ENCODE results near the gene PAFAH2. TPM values are rescaled to one million over a fixed set of nuclear protein-coding genes. Genes with fewer than 3 reads are reported as not detected.
"Not testable (repeated sequence)": the region's sequence is repeated elsewhere in the genome, so short reads cannot be mapped to it uniquely, and the experiment has no call there.

PAFAH2 gene
- total RNA-seq, 1 experiment from 2014 or later = 12.8 TPM

GRCh38 chr1:25933479-25934365 lies 64.1 kb downstream of the PAFAH2 start:
- Mint-ChIP-seq H3K9me3 (ENCODE audit: unreplicated experiment) (no peaks in the 10 kb centered on the region), H3K36me3 (ENCODE audit: insufficient read depth, unreplicated experiment) (no peaks in the 10 kb centered on the region), H3K4me3 (ENCODE audit: unreplicated experiment) (no peak overlapping the region), H3K4me1 (ENCODE audit: insufficient read depth, unreplicated experiment) (no peaks in the 10 kb centered on the region), H3K27me3 (ENCODE audit: insufficient read depth, unreplicated experiment) (no peaks in the 10 kb centered on the region), H3K27ac (ENCODE audit: low read depth, unreplicated experiment) (no peak overlapping the region)
- TF ChIP-seq CTCF (IDR thresholded peaks at IDR 0.05; ENCODE audit: unreplicated experiment) = no peak
- DNase-seq (ENCODE audit: unreplicated experiment) = no peak
- BruUV-seq (replicated peaks) = no TSS peak
- intact Hi-C loops (cut with micrococcal nuclease) = no loop called here
- CTCF ChIA-PET = interaction anchor here (0.6 kb wide), 1 partner anchor 790 kb away, joined by 3 read pairs; no protein-coding TSS in a partner anchor
- POLR2A ChIA-PET = interaction anchor here (1.1 kb wide), 1 partner anchor 112 kb away, joined by 3 read pairs; no protein-coding TSS in a partner anchor

GRCh38 chr1:25932811-25933400 lies 65.0 kb downstream of the PAFAH2 start:
- POLR2A ChIA-PET; H3K4me3 Mint-ChIP-seq (ENCODE audit: unreplicated experiment); BruUV-seq (replicated peaks); H3K27ac Mint-ChIP-seq (ENCODE audit: low read depth, unreplicated experiment); CTCF ChIA-PET; intact Hi-C loops (cut with micrococcal nuclease); H3K36me3 Mint-ChIP-seq (ENCODE audit: insufficient read depth, unreplicated experiment); DNase-seq (ENCODE audit: unreplicated experiment); H3K27me3 Mint-ChIP-seq (ENCODE audit: insufficient read depth, unreplicated experiment); H3K9me3 Mint-ChIP-seq (ENCODE audit: unreplicated experiment); H3K4me1 Mint-ChIP-seq (ENCODE audit: insufficient read depth, unreplicated experiment): not testable (repeated sequence)

GRCh38 chr1:25932321-25932720 lies 65.5 kb downstream of the PAFAH2 start:
- no peak overlapping the region for H3K27ac Mint-ChIP-seq (ENCODE audit: low read depth, unreplicated experiment)
- CTCF ChIA-PET = no interaction called here
- H3K4me3 Mint-ChIP-seq (ENCODE audit: unreplicated experiment) = no peak overlapping the region
- H3K36me3 Mint-ChIP-seq (ENCODE audit: insufficient read depth, unreplicated experiment) = no peaks in the 10 kb centered on the region
- peaks cover 5% of the 10 kb centered on the region for H3K27me3 Mint-ChIP-seq (ENCODE audit: insufficient read depth, unreplicated experiment)
- DNase-seq (ENCODE audit: unreplicated experiment) = no peak
- intact Hi-C loops (cut with micrococcal nuclease) = no loop called here
- TF ChIP-seq CTCF (IDR thresholded peaks at IDR 0.05; ENCODE audit: unreplicated experiment) = no peak
- H3K9me3 Mint-ChIP-seq (ENCODE audit: unreplicated experiment) = no peaks in the 10 kb centered on the region
- POLR2A ChIA-PET = no interaction called here
- BruUV-seq (replicated peaks) = no TSS peak
- H3K4me1 Mint-ChIP-seq (ENCODE audit: insufficient read depth, unreplicated experiment) = no peaks in the 10 kb centered on the region

- DNase-seq (ENCODE audit: unreplicated experiment) = no peak
- Mint-ChIP-seq H3K9me3 (ENCODE audit: unreplicated experiment) (no peaks in the 10 kb centered on the region), H3K36me3 (ENCODE audit: insufficient read depth, unreplicated experiment) (no peaks in the 10 kb centered on the region), H3K27me3 (ENCODE audit: insufficient read depth, unreplicated experiment) (peaks cover 37% of the 10 kb centered on the region), H3K27ac (ENCODE audit: low read depth, unreplicated experiment) (no peak overlapping the region), H3K4me3 (ENCODE audit: unreplicated experiment) (no peak overlapping the region), H3K4me1 (ENCODE audit: insufficient read depth, unreplicated experiment) (no peaks in the 10 kb centered on the region)
- no peak for TF ChIP-seq CTCF (IDR thresholded peaks at IDR 0.05; ENCODE audit: unreplicated experiment)
- no TSS peak for BruUV-seq (replicated peaks)
- intact Hi-C loops (cut with micrococcal nuclease) = no loop called here
- CTCF ChIA-PET = interaction anchor here (0.5 to 0.6 kb wide), 2 partner anchors 132 to 462 kb away, joined by 3 read pairs; no protein-coding TSS in a partner anchor
- POLR2A ChIA-PET = no interaction called here
Observed at GRCh38 chr1:25929016-25929415, 68.8 kb downstream of the PAFAH2 start.

Measured in MCF 10A (cell line).